Measurements from ENCODE around the gene SLC6A6.

DNA sequence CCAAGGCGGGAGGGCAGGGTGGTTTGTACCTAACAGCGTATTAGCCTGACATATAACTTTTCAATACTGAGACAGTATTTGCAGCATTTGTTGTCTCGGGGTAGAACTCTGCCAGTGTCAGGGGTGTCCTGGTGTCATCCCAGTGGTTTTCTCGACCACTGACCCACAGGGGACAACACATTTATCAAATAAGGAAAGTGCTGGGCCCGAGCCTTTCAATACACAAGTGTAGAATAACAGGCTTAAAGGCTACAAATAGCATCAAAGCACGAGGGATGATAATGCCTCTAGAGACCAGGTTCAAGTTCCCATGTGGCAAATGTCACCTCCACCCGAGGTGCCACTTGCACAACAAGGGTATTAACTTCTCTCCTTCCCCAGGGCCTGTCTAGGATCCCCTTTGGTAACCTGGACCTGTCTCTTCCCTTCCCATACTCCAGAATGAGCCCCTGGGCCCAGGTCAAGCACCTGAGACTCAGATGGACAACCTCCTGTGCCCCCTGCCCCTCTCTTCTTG, 9.5 kb upstream of the SLC6A6 start:
- TF ChIP-seq, protein P1, sequence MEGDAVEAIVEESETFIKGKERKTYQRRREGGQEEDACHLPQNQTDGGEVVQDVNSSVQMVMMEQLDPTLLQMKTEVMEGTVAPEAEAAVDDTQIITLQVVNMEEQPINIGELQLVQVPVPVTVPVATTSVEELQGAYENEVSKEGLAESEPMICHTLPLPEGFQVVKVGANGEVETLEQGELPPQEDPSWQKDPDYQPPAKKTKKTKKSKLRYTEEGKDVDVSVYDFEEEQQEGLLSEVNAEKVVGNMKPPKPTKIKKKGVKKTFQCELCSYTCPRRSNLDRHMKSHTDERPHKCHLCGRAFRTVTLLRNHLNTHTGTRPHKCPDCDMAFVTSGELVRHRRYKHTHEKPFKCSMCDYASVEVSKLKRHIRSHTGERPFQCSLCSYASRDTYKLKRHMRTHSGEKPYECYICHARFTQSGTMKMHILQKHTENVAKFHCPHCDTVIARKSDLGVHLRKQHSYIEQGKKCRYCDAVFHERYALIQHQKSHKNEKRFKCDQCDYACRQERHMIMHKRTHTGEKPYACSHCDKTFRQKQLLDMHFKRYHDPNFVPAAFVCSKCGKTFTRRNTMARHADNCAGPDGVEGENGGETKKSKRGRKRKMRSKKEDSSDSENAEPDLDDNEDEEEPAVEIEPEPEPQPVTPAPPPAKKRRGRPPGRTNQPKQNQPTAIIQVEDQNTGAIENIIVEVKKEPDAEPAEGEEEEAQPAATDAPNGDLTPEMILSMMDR (IDR thresholded peaks at IDR 0.05): no peak
- no peak for TF ChIP-seq POLR2A (IDR thresholded peaks at IDR 0.05)
